Activated B cell treated with CpG ODN at 0.5 μM for 24 hours (primary cell): ENCODE results near the gene TMEM141. TPM values are rescaled to one million over a fixed set of nuclear protein-coding genes. Genes with fewer than 3 reads are reported as not detected.
"Not testable (repeated sequence)": the region's sequence is repeated elsewhere in the genome, so short reads cannot be mapped to it uniquely, and the experiment has no call there.

Source experiments
- ATAC-seq: fragments of 200-7000 bp; cut with Tn5 transposase; one replicate; pipeline ENCODE4 v1.10.0; 2021; ENCODE audit warnings: low read depth, mild to moderate bottlenecking, moderate library complexity
- CTCF ChIA-PET: fragments of 350-600 bp; sonication (Branson Sonifier 250); formaldehyde crosslinking; loops from one replicate; lab custom pipeline; 2021; ENCODE audit warnings: antibody characterized with exemption; lab: Charles Lee
- POLR2A ChIA-PET: fragments of 350-600 bp; sonication (Branson Sonifier 250); formaldehyde crosslinking; loops from one replicate; lab custom pipeline; 2021; ENCODE audit warnings: antibody characterized with exemption; lab: Charles Lee
- DNase-seq: peaks from one replicate; pipeline ENCODE4 v3.0.0; 2022
- H3K27ac Mint-ChIP-seq: one replicate; pipeline ENCODE4 v1.8.0; 2020; ENCODE audit warnings: mixed read lengths
- H3K27me3 Mint-ChIP-seq: one replicate; pipeline ENCODE4 v1.8.0; 2021; ENCODE audit warnings: mixed read lengths
- H3K36me3 Mint-ChIP-seq: one replicate; pipeline ENCODE4 v1.8.0; 2021; ENCODE audit warnings: low read depth, mixed read lengths
- H3K4me1 Mint-ChIP-seq: one replicate; pipeline ENCODE4 v1.8.0; 2021; ENCODE audit warnings: mixed read lengths
- H3K4me3 Mint-ChIP-seq: one replicate; pipeline ENCODE4 v1.8.0; 2020; ENCODE audit warnings: mild to moderate bottlenecking, mixed read lengths
- H3K9me3 Mint-ChIP-seq: one replicate; pipeline ENCODE4 v1.8.0; 2020; ENCODE audit warnings: mixed read lengths
- CTCF ChIP-seq: fragments of 200-600 bp; IDR thresholded peaks from one replicate; pipeline ENCODE4 v1.8.0; 2022; ENCODE audit warnings: antibody characterized with exemption, mild to moderate bottlenecking
- intact Hi-C: fragments of 100-400 bp; cut with micrococcal nuclease; formaldehyde crosslinking; loops from one replicate; pipeline ENCODE4 v1.15.1; 2024
- total RNA-seq: library from RNA; stranded (reverse); gene quantifications from 2 replicates; pipeline ENCODE4 v1.2.3, GENCODE V29; 2022

TMEM141 gene
- total RNA-seq, 1 donor from 2014 or later: 34.9 TPM

DNA sequence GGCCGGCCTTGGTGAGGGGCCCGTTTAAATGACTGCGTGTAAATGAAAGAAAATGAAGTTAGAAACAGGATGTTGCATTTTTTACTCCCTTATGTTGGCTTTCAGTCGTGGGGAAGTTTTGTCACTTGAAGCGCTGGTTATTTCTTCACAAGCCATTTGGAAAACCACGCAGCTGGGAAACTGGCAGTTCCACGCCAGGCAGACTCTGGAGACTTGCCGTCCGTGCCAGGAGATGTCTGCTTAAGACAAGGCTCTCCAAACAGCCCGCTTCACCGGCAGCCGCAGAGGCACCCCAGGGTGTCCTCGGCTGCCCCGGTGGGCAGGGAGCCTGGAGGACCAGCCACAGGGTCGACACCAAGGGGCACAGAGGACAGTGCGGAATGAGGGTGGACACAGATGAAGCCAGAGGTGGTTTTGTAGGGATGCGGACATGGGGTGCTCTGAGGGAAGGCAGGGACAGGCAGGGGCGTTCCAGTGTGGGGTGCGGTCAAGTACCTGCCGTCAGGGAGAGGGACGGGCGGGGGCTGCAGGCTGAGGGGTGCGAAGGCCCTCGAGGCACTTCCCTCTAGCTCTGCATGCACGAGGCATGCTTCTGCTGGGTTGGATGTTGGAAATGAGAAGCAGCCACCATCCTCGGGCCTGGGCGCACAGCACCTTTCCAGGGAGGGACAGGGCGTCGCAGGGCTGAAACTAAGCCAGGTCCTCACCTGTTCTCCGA, 40.0 kb downstream of the TMEM141 start:
- intact Hi-C loops: no loop called here
- Mint-ChIP-seq H3K9me3 (no peaks in the 10 kb centered on the region), H3K36me3 (peaks cover 45% of the 10 kb centered on the region), H3K4me1 (no peaks in the 10 kb centered on the region), H3K27me3 (no peaks in the 10 kb centered on the region), H3K4me3 (no peak overlapping the region), H3K27ac (no peak overlapping the region)
- ChIA-PET CTCF (no interaction called here), POLR2A (interaction anchor here (0.5 kb wide), 1 partner anchor 95 kb away, joined by 5 read pairs; no protein-coding TSS in a partner anchor)
- ATAC-seq (no peak), DNase-seq (no peak)
- TF ChIP-seq CTCF: no peak

DNA sequence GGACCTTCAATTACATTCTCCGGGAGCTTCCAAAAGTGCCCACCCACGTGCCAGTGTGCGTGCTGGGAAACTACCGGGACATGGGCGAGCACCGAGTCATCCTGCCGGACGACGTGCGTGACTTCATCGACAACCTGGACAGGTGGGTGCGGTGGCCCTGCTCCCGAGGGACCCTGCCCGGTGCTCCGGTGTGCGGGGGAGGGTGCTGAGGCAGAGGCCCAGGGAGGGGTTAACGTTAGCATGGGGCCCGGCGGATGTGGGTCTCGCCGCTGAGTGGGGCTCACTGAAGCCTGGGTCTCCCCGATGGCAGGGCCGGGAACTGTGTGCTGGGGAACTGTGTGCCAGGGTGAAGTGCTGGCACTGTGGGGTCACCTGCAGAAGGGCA, 40.6 kb downstream of the TMEM141 start:
- intact Hi-C loops: no loop called here
- Mint-ChIP-seq H3K36me3 (peaks cover 41% of the 10 kb centered on the region), H3K27me3 (no peaks in the 10 kb centered on the region), H3K4me1 (no peaks in the 10 kb centered on the region), H3K4me3 (no peak overlapping the region), H3K9me3 (no peaks in the 10 kb centered on the region), H3K27ac (no peak overlapping the region)
- no peak for DNase-seq
- no peak for TF ChIP-seq CTCF
- no peak for ATAC-seq
- CTCF ChIA-PET: no interaction called here
- POLR2A ChIA-PET: interaction anchor here (0.5 kb wide), 1 partner anchor 95 kb away, joined by 5 read pairs; no protein-coding TSS in a partner anchor

- POLR2A ChIA-PET: no interaction called here
- no peak for DNase-seq
- H3K27me3 Mint-ChIP-seq: no peaks in the 10 kb centered on the region
- ATAC-seq: no peak
- H3K27ac Mint-ChIP-seq: no peak overlapping the region
- H3K9me3 Mint-ChIP-seq: no peaks in the 10 kb centered on the region
- no peak for TF ChIP-seq CTCF
- peaks cover 40% of the 10 kb centered on the region for H3K36me3 Mint-ChIP-seq
- H3K4me3 Mint-ChIP-seq: no peak overlapping the region
- H3K4me1 Mint-ChIP-seq: no peaks in the 10 kb centered on the region
- intact Hi-C loops: no loop called here
- CTCF ChIA-PET: no interaction called here
These were observed 41.4 kb downstream of the TMEM141 start for GRCh38 chr9:136832581-136832980.

- H3K27me3 Mint-ChIP-seq, POLR2A ChIA-PET, H3K4me1 Mint-ChIP-seq, ATAC-seq, H3K4me3 Mint-ChIP-seq, CTCF ChIA-PET, H3K27ac Mint-ChIP-seq, H3K9me3 Mint-ChIP-seq, DNase-seq, intact Hi-C loops: not testable (repeated sequence)
- peaks cover 40% of the 10 kb centered on the region for H3K36me3 Mint-ChIP-seq
These were observed 42.4 kb downstream of the TMEM141 start for GRCh38 chr9:136833381-136834048.

- no peak for DNase-seq
- no peak overlapping the region for H3K27ac Mint-ChIP-seq
- intact Hi-C loops: no loop called here
- ChIA-PET CTCF (no interaction called here), POLR2A (interaction anchor here (0.6 kb wide), 1 partner anchor 25 kb away, joined by 11 read pairs; no protein-coding TSS in a partner anchor)
- H3K9me3 Mint-ChIP-seq: no peaks in the 10 kb centered on the region
- ATAC-seq: no peak
- no peak overlapping the region for H3K4me3 Mint-ChIP-seq
- no peak for TF ChIP-seq CTCF
- peaks cover 4% of the 10 kb centered on the region for H3K4me1 Mint-ChIP-seq
- H3K36me3 Mint-ChIP-seq: peaks cover 40% of the 10 kb centered on the region
- no peaks in the 10 kb centered on the region for H3K27me3 Mint-ChIP-seq
These were observed 44.2 kb downstream of the TMEM141 start for GRCh38 chr9:136835162-136835931.
